NCI-H510A (cell line): ENCODE results near the gene CAMK4.

Experiments
- DNase-seq: peaks from one replicate; lab custom pipeline; 2025; lab: John Stamatoyannopoulos, UW

CAMK4 gene

DNA sequence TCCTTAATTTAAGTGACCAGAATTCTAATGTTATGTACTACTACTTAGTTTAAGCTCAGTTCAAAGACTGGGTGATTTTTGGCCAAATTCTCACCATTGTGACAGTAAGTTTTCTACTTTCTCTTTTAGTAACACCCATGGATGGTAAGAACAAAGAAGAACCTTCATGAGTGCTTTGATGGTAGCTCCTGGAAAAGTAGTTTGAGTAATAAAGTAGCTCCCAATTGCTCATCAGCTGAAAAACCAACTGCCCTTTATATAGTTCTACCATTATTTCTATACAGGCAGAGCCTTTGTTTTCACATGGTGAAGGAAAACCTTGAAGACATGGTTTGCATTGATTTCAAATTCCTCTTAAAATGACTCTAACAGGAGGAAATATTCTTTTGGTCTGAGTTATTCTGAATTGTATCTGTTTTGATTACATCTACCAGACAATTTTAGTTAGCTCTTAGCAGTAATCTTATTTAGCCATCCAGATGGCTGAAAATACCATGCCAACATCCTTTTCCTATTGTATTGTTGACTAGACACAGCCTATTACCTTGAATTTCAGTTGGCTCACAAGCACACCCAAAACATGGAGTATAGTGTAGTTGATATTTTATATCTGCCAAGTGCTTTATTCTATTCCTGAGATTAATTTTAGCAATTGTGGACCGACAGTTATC, 311.8 kb downstream of the CAMK4 start:
- DNase-seq: no peak

DNA sequence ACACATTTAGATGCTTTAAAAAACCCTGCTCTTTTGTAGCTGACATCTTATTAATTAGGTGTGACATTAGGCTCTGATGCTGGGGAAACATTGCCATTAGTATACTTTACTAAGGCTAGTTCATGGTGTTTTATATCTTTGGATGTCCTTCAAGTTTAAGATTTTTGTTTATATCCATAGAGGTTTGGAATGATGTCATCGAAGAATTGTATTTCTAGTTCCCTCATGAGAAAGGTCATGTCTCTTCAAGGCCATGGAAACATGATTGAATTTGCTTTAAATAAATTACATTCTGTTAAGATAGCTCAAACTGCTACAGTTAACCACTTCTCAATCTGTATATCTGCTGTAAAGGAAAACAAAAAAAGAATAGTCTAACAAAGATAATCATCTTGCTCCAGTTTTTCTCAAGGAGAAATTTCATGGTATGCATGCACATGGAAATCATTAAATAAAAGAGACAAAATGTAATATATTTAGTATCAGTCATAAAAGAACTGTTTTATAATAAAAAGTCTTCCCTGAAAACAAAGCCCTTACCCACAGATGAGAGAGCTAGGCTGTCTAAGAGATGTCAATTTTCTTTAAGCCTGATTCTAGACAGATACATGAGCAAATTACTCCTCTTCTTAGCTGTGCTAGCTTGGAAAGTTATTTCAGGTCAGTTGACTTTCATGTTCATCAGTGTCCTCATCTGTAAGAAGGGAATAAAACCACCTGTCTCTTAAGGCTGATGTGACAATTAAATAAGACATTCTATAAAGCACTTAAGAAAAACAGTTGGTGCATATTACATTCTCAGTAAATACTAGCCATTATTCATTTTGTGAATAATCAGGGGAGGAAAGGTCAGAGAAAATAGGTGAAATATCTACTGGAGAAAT, 313.2 kb downstream of the CAMK4 start:
- no peak for DNase-seq
